Measurements from ENCODE around the gene COL18A1. TPM values are rescaled to one million over a fixed set of nuclear protein-coding genes. Genes with fewer than 3 reads are reported as not detected.

Gene COL18A1
- total RNA-seq, 2 donors from 2014 or later = 0.31 to 1.3 TPM

DNA sequence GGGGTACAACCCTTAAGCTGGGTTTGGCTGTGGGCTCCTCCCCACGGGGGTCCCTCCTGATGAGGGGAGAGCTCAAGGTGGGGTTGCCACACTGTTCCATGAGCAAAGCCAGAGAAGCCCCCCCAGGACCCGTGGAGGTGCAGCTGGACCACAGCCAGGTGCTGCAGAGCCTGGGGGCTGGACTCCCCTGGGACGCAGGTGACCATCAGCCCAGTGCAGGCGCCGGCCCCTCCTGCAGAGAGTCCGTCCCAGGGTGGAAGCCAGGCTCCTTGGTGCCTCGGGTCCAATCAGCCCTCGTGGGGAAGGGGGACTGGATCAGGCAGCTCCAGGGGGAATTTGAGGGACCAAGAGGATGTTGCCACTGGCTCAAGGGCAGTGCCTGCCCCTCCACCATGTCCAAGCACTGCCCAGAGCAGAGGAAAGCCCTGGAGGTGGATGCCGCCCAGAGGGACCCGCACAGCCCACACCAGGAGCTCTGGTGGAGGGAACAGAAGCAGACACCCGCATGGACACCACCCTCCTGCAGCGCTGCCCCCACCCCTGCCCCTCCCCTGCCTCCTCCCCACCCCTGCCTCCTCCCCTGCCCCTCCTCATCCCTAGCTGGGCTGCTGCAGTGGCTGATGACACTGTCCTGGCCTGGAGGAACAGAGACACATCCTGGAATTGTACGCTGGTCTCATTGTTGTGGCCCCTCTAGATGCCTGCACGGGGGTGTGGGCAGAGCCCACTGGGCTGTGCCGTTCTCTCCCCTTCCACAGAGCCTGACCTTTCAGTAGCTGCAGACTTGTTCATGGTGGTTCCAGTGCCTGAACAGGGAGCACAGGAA, 30.8 kb upstream of the COL18A1 start:
- H3K4me1 Mint-ChIP-seq (ENCODE audit: low read depth in 2 of 2) = peaks cover 6 to 12% of the 10 kb centered on the region in 2 donors
- ATAC-seq = peak; percentile 12 to 48
- H3K27ac Mint-ChIP-seq = no peak overlapping the region
- no peak for DNase-seq (ENCODE audit: low spot score)
- H3K27me3 Mint-ChIP-seq = peaks cover 20 to 36% of the 10 kb centered on the region in 2 donors
- no peaks in the 10 kb centered on the region for H3K9me3 Mint-ChIP-seq
- no peak overlapping the region for H3K4me3 Mint-ChIP-seq
- no peaks in the 10 kb centered on the region for H3K36me3 Mint-ChIP-seq

DNA sequence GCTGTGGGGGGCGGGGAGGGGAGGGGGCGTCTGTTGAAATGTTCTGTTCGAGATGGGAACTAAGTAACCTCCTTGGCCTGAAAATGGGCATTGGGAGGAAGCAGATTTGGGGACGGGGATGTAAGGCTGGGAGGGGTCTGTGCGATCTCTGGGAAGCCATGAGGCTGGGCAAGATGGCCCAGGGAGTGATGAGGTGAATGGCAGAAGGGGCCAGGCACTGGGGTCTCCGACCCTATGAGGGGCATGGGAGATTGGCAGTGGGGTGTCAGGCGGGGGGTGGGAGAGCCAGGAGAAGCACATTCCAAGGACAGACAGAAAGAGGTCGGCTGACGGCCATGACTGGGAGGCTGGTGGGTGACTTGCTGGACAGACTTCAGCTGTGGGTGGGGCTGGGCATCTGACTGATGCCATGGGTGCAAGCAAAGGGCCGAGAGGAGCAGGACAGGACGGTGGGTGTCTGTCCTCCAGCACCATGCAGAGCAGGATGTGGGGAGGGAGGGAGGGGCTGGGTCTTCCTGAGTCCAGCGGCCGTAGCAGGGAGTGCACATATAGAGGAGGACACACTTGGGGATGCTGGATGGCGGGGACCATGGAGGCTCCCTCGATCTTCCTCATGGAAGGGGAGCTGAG, 30.0 kb upstream of the COL18A1 start:
- Mint-ChIP-seq H3K36me3 (no peaks in the 10 kb centered on the region), H3K4me1 (ENCODE audit: low read depth in 2 of 2) (peaks cover 6 to 11% of the 10 kb centered on the region in 2 donors), H3K4me3 (no peak overlapping the region), H3K9me3 (no peaks in the 10 kb centered on the region), H3K27me3 (peaks cover 26 to 42% of the 10 kb centered on the region in 2 donors), H3K27ac (no peak overlapping the region)
- no peak for ATAC-seq
- no peak for DNase-seq (ENCODE audit: low spot score)

DNA sequence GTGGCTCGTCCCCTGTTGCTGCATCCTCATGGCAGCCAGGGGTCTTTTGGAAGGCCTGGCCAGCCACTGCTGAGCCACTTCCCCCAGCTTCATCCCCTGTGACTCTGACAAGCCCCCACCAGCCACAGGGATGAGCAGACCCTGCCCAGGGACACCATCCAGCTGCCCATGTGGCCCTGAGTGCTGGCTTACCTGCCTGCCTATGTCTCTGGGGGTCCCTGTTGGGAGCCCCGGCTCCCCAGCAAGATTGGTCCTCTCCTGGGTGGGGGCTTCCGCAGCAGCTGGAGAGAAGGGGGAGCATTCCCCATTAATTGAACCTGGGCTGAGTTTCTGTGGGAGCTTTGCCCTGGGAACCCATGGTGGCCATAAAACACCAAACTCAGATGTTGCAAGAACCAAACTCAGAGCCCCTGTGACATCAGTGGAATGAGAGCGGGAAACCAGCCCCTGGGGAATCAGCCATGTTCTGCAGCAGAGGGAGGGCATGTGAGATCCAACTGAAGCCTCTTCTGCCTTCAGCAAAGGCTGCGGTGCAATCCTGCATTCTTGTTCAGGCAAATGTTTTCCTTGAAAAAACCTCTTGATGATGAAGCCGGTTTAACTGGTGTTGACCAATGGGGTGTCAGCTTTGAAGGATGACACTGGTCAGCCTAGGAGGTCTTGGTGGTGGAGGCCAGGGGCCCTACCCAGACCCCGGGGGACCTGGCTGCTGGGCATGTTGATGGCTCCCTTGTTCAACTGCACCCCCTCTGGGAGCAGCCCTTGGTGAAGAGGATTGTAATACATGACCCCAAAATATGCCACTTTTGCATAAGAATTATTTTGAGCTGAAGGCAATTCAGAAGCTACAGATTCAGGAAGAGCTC, 28.3 kb upstream of the COL18A1 start:
- Mint-ChIP-seq H3K27ac (no peak overlapping the region), H3K9me3 (no peaks in the 10 kb centered on the region), H3K36me3 (no peaks in the 10 kb centered on the region), H3K4me1 (ENCODE audit: low read depth in 2 of 2) (no peaks in the 10 kb centered on the region), H3K27me3 (peaks cover 28 to 32% of the 10 kb centered on the region in 2 donors), H3K4me3 (no peak overlapping the region)
- DNase-seq (ENCODE audit: low spot score) (peak; percentile 29), ATAC-seq (no peak)

DNA sequence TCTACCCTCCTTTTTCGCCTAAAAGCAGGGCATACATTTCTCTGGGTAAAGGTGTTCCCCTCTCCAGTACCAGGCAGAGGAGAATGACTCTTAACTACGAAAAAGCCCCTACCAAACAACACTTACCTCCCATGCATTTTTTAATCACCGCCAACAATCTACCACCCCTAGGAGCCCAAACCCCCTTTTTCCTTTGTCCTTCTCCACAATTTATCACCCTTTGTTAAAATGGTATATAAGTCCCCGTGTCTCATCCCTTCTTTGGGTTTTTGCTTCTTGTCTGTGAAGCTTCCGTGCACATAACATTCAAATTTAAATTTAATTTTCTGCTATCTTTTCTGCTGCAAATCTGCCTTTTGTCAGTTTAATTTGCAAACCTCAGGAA, 27.6 kb upstream of the COL18A1 start:
- Mint-ChIP-seq H3K27ac (no peak overlapping the region), H3K36me3 (no peaks in the 10 kb centered on the region), H3K4me1 (ENCODE audit: low read depth in 2 of 2) (no peaks in the 10 kb centered on the region), H3K27me3 (peaks cover 23 to 28% of the 10 kb centered on the region in 2 donors), H3K4me3 (no peak overlapping the region), H3K9me3 (no peaks in the 10 kb centered on the region)
- DNase-seq (ENCODE audit: low spot score) (no peak), ATAC-seq (no peak)

DNA sequence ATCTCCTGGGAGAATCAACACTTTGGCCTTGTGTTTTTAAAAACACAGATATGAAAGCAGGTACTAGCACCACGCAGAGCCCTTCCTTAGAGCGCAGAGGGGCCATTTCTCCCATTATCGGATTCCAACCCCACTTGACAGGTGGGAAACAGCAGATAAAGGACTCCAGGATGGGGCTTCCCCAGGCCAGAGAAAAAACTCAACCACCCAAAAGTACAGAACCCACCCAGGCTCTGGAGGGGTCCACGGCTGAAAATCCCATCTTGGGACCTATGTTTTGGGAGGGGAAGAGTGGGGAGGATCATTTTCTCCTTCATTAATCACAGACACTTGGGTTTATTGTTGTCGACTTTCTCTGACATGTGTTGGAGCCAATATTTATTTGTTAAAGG, 27.1 kb upstream of the COL18A1 start:
- Mint-ChIP-seq H3K9me3 (no peaks in the 10 kb centered on the region), H3K27ac (no peak overlapping the region), H3K36me3 (no peaks in the 10 kb centered on the region), H3K4me1 (ENCODE audit: low read depth in 2 of 2) (no peaks in the 10 kb centered on the region), H3K4me3 (no peak overlapping the region), H3K27me3 (peaks cover 23 to 27% of the 10 kb centered on the region in 2 donors)
- peak; percentile 28 for DNase-seq (ENCODE audit: low spot score)
- no peak for ATAC-seq

DNA sequence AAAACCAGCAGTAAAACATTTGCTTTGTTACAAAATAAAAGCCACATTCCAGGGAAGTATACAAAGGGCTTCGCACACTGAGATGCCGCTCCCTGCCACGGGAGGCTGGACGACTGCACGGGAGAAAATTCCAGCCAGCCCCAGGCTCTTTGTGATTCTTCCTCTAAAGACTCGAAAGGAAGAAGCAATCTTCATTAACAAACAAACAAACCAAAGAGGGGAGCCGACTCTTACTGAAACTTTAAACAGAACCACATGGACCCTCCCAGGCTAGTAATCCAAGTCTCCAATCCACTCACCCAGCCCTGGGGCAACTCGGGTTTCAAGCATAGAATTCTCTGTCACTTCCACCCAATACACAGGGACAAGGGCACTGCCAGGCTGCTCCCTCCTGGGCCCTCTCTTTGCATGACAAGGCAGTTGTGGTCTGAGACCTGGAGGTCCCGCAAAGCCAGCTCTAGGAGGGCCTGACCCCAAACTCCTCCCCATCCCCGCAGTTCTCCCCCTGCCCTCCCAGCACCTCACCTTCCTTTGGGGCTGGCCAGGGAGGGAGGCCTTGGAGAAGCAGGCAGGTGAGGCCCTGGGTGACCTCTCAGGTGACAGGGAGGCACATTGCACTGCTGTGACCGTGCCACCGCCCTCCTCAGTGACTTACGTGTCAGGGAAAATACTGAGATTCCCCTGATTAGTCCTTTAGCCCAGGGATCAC, 26.6 kb upstream of the COL18A1 start:
- peak; percentile 35 for DNase-seq (ENCODE audit: low spot score)

DNA sequence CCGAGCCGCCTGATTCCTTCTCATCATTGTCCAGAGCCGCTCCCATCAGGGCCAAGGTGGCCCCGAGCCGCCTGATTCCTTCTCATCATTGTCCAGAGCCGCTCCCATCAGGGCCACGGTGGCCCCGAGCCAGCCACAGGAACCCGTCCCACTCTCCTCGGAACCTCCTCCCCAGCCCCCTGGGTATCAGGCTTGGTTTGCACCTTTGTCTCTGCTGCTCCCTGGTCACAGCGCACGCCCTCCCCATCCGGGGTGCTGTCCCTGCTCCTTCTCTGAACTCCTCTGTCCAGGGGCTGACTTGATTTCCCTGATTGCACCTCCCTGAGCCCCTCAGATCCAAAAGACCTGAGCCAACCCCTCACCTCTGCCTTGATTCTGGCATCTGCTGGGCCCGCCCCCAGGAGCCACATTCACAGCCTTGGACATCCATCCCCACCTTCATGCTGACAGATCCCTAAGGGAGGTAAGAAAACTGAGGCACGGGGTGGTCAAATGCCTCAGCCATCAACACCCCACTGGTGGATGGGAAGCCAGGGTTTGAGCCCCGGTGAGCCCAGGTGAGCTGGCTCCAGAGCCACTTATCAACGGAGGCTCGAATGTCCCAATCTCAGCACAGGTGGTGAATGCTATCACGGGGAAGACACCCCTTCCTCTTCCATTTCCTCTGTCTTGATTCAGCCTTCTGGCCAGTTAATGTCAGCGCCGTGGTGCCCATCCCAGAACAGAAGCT, 25.6 kb upstream of the COL18A1 start:
- no peaks in the 10 kb centered on the region for H3K9me3 Mint-ChIP-seq
- H3K36me3 Mint-ChIP-seq = no peaks in the 10 kb centered on the region
- peaks cover 23 to 26% of the 10 kb centered on the region in 2 donors for H3K27me3 Mint-ChIP-seq
- ATAC-seq = no peak
- DNase-seq (ENCODE audit: low spot score) = peak; percentile 18
- H3K4me1 Mint-ChIP-seq (ENCODE audit: low read depth in 2 of 2) = no peaks in the 10 kb centered on the region
- H3K4me3 Mint-ChIP-seq = no peak overlapping the region
- no peak overlapping the region for H3K27ac Mint-ChIP-seq

More for the DNA sequence above, 26.6 kb upstream of the COL18A1 start:
- Mint-ChIP-seq H3K27me3 (peaks cover 23 to 26% of the 10 kb centered on the region in 2 donors), H3K4me1 (ENCODE audit: low read depth in 2 of 2) (no peaks in the 10 kb centered on the region), H3K27ac (no peak overlapping the region), H3K36me3 (no peaks in the 10 kb centered on the region), H3K4me3 (no peak overlapping the region), H3K9me3 (no peaks in the 10 kb centered on the region)
- no peak for ATAC-seq

DNA sequence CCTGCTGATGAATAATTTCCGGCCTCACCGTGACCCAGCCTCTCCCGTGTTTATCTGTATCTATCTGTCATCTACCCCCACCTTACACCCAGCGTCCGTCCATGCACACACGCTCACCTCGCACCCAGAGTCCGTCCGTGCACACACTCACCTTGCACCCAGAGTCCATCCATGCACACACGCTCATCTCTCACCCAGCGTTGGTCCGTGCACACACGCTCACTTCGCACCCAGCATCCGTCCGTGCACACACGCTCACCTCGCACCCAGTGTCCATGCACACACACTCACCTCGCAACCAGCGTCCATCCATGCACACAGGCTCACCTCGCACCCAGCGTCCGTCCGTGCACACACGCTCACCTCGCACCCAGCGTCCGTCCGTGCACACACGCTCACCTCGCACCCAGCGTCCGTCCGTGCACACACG, 25.0 kb upstream of the COL18A1 start:
- no peak for ATAC-seq
- H3K27me3 Mint-ChIP-seq = peaks cover 23 to 24% of the 10 kb centered on the region in 2 donors
- H3K4me1 Mint-ChIP-seq (ENCODE audit: low read depth in 2 of 2) = no peaks in the 10 kb centered on the region
- H3K9me3 Mint-ChIP-seq = no peaks in the 10 kb centered on the region
- no peak overlapping the region for H3K27ac Mint-ChIP-seq
- no peaks in the 10 kb centered on the region for H3K36me3 Mint-ChIP-seq
- peak; percentile 6 for DNase-seq (ENCODE audit: low spot score)
- H3K4me3 Mint-ChIP-seq = no peak overlapping the region

DNA sequence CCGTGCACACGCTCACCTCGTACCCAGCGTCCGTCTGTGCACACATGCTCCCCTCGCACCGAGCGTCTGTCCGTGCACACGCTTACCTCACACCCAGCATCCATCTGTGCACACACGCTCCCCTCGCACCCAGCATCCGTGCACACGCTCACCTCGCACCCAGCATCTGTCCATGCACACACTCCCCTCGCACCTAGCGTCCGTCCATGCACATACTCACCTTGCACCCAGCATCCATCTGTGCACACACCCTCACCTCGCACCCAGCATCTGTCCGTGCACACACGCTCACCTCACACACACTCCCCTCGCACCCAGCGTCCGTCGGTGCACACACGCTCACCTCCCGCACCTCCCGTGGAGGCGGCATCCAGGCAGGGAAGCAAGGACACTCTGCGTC, 24.4 kb upstream of the COL18A1 start:
- DNase-seq (ENCODE audit: low spot score) = peak; percentile 44
- no peak for ATAC-seq
- H3K36me3 Mint-ChIP-seq = no peaks in the 10 kb centered on the region
- H3K9me3 Mint-ChIP-seq = no peaks in the 10 kb centered on the region
- H3K27ac Mint-ChIP-seq = no peak overlapping the region
- H3K4me1 Mint-ChIP-seq (ENCODE audit: low read depth in 2 of 2) = no peaks in the 10 kb centered on the region
- H3K27me3 Mint-ChIP-seq = peaks cover 23 to 27% of the 10 kb centered on the region in 2 donors
- no peak overlapping the region for H3K4me3 Mint-ChIP-seq

DNA sequence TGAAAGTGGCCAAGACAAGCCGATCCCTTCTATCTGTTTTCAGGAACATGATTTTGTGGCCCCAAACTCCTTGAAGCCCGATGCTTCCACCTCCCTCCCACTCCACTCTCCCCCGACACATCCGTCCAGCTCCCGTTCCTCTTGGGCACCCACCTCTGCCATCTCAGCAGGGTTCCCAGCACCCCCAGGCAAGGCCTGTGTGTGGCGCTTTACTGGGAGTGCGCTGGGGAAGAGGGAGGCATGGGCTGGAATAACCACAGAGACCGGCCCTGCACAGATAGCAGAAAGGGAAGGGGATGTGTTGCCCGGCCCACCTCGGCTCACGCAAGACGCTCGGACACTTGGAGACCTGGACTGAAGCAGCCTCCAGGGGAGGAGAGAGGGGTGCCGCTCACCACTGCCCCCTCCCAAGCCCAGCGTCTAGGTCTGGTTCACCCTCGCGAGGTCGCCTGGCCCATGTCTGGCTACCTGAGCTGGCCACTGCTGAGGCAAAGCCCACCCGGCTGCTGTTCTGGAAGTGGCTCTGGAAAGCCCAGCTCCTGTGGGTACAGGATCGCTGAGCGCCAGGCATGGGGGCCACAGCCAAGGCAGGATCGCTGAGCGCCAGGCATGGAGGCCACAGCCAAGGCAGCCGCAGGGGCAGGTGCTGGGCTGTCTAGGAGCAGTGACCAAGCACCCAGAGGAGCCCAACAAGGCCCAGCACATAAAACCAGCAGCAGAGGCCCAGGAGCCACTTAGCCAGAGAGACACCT, 23.8 kb upstream of the COL18A1 start:
- Mint-ChIP-seq H3K4me1 (ENCODE audit: low read depth in 2 of 2) (no peaks in the 10 kb centered on the region), H3K9me3 (no peaks in the 10 kb centered on the region), H3K4me3 (no peak overlapping the region), H3K36me3 (no peaks in the 10 kb centered on the region), H3K27me3 (peaks cover 23 to 24% of the 10 kb centered on the region in 2 donors), H3K27ac (no peak overlapping the region)
- peak; percentile 28 for DNase-seq (ENCODE audit: low spot score)
- ATAC-seq = no peak

DNA sequence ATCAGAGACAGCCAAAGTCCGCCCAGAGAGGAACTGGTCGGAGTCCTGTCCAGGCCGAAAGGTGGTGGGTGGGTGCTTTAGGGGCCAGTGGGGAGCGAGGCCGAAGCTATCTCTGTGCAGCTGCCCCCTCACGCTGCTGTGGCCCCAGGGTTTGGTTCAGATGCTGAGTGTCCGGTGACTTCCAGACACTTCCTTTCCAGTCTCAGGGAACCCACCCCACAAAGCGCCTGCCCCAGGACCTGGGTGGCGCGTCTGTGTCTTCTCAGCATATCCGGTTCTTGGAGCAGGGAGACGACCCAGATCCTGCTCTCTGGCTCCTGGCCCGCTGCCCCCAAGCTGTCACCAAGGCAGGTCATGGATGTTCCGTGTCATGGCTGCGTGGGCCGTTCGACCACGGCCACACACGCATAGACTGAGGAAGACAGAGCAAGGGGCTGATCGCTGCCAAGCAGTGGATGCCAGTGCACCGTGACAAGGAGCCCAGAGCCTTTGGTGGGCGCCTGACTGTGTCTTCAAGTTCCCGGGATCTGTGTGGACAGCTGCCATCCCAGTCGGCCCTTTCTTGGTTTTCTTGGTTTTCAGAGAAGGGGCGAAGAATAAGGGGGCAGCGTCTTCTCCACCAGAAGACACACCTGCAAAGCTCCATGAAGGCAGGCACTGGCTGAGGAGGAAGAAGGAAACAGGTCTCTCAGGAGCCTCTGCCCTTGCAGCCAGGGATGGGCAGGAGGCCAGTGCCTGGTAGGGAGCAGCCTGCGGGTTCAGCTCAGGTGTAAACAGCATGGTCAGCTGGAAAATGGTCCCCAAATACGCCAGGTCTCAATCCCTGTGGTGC, 22.9 kb upstream of the COL18A1 start:
- H3K27me3 Mint-ChIP-seq = peaks cover 20 to 23% of the 10 kb centered on the region in 2 donors
- ATAC-seq (no peak), DNase-seq (ENCODE audit: low spot score) (peak; percentile 38)
- no peak overlapping the region for H3K27ac Mint-ChIP-seq
- H3K4me3 Mint-ChIP-seq = no peak overlapping the region
- H3K36me3 Mint-ChIP-seq = no peaks in the 10 kb centered on the region
- no peaks in the 10 kb centered on the region for H3K4me1 Mint-ChIP-seq (ENCODE audit: low read depth in 2 of 2)
- H3K9me3 Mint-ChIP-seq = no peaks in the 10 kb centered on the region

DNA sequence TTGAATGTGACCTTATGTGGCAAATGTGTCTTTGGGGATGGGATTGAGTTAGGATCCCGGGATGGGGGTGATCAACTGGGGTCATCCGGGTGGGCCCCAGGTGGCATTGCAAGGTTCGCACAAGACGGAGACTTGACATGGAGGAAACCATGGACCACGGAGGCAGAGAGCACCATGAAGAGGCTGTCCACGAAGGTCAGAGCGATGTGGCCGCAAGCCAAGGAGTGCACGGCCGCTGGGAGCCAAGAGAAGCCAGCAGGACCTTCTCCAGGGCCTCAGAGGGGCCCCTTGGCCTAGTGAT, 22.3 kb upstream of the COL18A1 start:
- no peaks in the 10 kb centered on the region for H3K9me3 Mint-ChIP-seq
- DNase-seq (ENCODE audit: low spot score) (peak; percentile 20), ATAC-seq (no peak)
- H3K27ac Mint-ChIP-seq = no peak overlapping the region
- H3K4me3 Mint-ChIP-seq = no peak overlapping the region
- no peaks in the 10 kb centered on the region for H3K36me3 Mint-ChIP-seq
- H3K27me3 Mint-ChIP-seq = peaks cover 15 to 19% of the 10 kb centered on the region in 2 donors
- H3K4me1 Mint-ChIP-seq (ENCODE audit: low read depth in 2 of 2) = no peaks in the 10 kb centered on the region
